ENCODE measurements around the gene LMF1. TPM values are rescaled to one million over a fixed set of nuclear protein-coding genes. Genes with fewer than 3 reads are reported as not detected.

Gene LMF1
- total RNA-seq, 1 experiment from 2014 or later: 13.5 TPM

GRCh38 chr16:892536-893255 is 78.1 kb downstream of the LMF1 start:
- ATAC-seq: no peak
- TF ChIP-seq EZH2 (IDR thresholded peaks at IDR 0.05; ENCODE audit: low read length, unreplicated experiment) (no peak), EZH2phosphoT487 (IDR thresholded peaks at IDR 0.05; ENCODE audit: borderline replicate concordance, low read length) (no peak), CTCF (conservative IDR thresholded peaks at IDR 0.05; ENCODE audit: low read depth, low read length) (no peak)
- Histone ChIP-seq H3K36me3 (ENCODE audit: low read depth, low read length) (no peaks in the 10 kb centered on the region), H2AFZ (ENCODE audit: low read length) (no peak overlapping the region), H3K27me3 (ENCODE audit: low read length) (no peaks in the 10 kb centered on the region), H3K27ac (ENCODE audit: low read length) (no peak overlapping the region), H3K9me3 (ENCODE audit: low read length) (no peaks in the 10 kb centered on the region), H3K79me2 (ENCODE audit: low read length) (no peaks in the 10 kb centered on the region), H3K9me2 (replicated peaks; ENCODE audit: low read length) (no peaks in the 10 kb centered on the region), H3K4me2 (ENCODE audit: low read length) (no peak overlapping the region), H3K9ac (ENCODE audit: low read length) (no peak overlapping the region), H4K20me1 (ENCODE audit: low read length) (no peaks in the 10 kb centered on the region), H3K4me3 (ENCODE audit: low read length) (no peak overlapping the region), H3F3A (ENCODE audit: low read length, unreplicated experiment) (no peaks in the 10 kb centered on the region), H3K4me1 (ENCODE audit: insufficient read depth, low read length) (no peaks in the 10 kb centered on the region)
- CTCF ChIA-PET: no interaction called here
- no TSS peak for BruUV-seq (replicated peaks)
- no peak for DNase-seq
- POLR2A ChIA-PET (ENCODE audit: unreplicated experiment): interaction anchor here (0.6 kb wide), 1 partner anchor 17 kb away, joined by 3 read pairs; no protein-coding TSS in a partner anchor
- intact Hi-C loops (cut with micrococcal nuclease): no loop called here

GRCh38 chr16:892006-892405 is 78.8 kb downstream of the LMF1 start:
- no peaks in the 10 kb centered on the region for H3K9me2 ChIP-seq (replicated peaks; ENCODE audit: low read length)
- H4K20me1 ChIP-seq (ENCODE audit: low read length): no peaks in the 10 kb centered on the region
- no peak overlapping the region for H3K4me3 ChIP-seq (ENCODE audit: low read length)
- ChIA-PET CTCF (interaction anchor here (0.9 kb wide), 1 partner anchor 165 kb away, joined by 8 read pairs; no protein-coding TSS in a partner anchor), POLR2A (ENCODE audit: unreplicated experiment) (interaction anchor here (0.6 kb wide), 1 partner anchor 18 kb away, joined by 3 read pairs; no protein-coding TSS in a partner anchor)
- H3F3A ChIP-seq (ENCODE audit: low read length, unreplicated experiment): no peaks in the 10 kb centered on the region
- intact Hi-C loops (cut with micrococcal nuclease): no loop called here
- no peaks in the 10 kb centered on the region for H3K27me3 ChIP-seq (ENCODE audit: low read length)
- H3K36me3 ChIP-seq (ENCODE audit: low read depth, low read length): no peaks in the 10 kb centered on the region
- TF ChIP-seq EZH2 (IDR thresholded peaks at IDR 0.05; ENCODE audit: low read length, unreplicated experiment) (no peak), CTCF (conservative IDR thresholded peaks at IDR 0.05; ENCODE audit: low read depth, low read length) (no peak), EZH2phosphoT487 (IDR thresholded peaks at IDR 0.05; ENCODE audit: borderline replicate concordance, low read length) (no peak)
- no peak overlapping the region for H3K9ac ChIP-seq (ENCODE audit: low read length)
- no peaks in the 10 kb centered on the region for H3K4me1 ChIP-seq (ENCODE audit: insufficient read depth, low read length)
- DNase-seq (no peak), ATAC-seq (no peak)
- no peak overlapping the region for H3K4me2 ChIP-seq (ENCODE audit: low read length)
- H3K27ac ChIP-seq (ENCODE audit: low read length): no peak overlapping the region
- no peaks in the 10 kb centered on the region for H3K79me2 ChIP-seq (ENCODE audit: low read length)
- H2AFZ ChIP-seq (ENCODE audit: low read length): no peak overlapping the region
- no peaks in the 10 kb centered on the region for H3K9me3 ChIP-seq (ENCODE audit: low read length)
- no TSS peak for BruUV-seq (replicated peaks)

DNA sequence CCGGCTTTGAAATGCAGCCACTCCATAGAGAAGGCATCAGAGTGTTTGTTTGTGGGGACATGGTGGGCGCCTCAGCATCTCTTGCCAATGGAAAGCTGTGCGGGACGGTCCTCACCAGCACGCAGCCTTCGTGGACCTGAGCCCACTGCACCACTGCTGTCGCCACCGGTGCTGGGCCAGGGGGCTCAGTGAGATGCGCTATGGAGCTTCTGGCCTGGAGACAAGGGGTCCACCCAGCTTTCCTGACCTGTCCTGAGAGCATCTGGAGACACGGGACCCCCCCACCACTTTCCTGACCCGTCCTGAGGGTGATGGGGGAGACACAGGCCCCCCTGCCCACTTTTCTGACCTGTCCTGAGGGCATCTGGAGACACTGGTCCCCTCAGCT is 79.4 kb downstream of the LMF1 start:
- no peaks in the 10 kb centered on the region for H3K36me3 ChIP-seq (ENCODE audit: low read depth, low read length)
- intact Hi-C loops (cut with micrococcal nuclease): no loop called here
- H3K27me3 ChIP-seq (ENCODE audit: low read length): no peaks in the 10 kb centered on the region
- no peaks in the 10 kb centered on the region for H3K9me2 ChIP-seq (replicated peaks; ENCODE audit: low read length)
- TF ChIP-seq EZH2phosphoT487 (IDR thresholded peaks at IDR 0.05; ENCODE audit: borderline replicate concordance, low read length) (no peak), EZH2 (IDR thresholded peaks at IDR 0.05; ENCODE audit: low read length, unreplicated experiment) (no peak), CTCF (conservative IDR thresholded peaks at IDR 0.05; ENCODE audit: low read depth, low read length) (no peak)
- H3K27ac ChIP-seq (ENCODE audit: low read length): no peak overlapping the region
- H3K9ac ChIP-seq (ENCODE audit: low read length): no peak overlapping the region
- ChIA-PET POLR2A (ENCODE audit: unreplicated experiment) (no interaction called here), CTCF (interaction anchor here (0.9 kb wide), 1 partner anchor 166 kb away, joined by 8 read pairs; no protein-coding TSS in a partner anchor)
- no peaks in the 10 kb centered on the region for H4K20me1 ChIP-seq (ENCODE audit: low read length)
- ATAC-seq (no peak), DNase-seq (no peak)
- no peak overlapping the region for H3K4me3 ChIP-seq (ENCODE audit: low read length)
- H2AFZ ChIP-seq (ENCODE audit: low read length): no peak overlapping the region
- no peaks in the 10 kb centered on the region for H3K4me1 ChIP-seq (ENCODE audit: insufficient read depth, low read length)
- H3F3A ChIP-seq (ENCODE audit: low read length, unreplicated experiment): no peaks in the 10 kb centered on the region
- no peaks in the 10 kb centered on the region for H3K79me2 ChIP-seq (ENCODE audit: low read length)
- no peaks in the 10 kb centered on the region for H3K9me3 ChIP-seq (ENCODE audit: low read length)
- H3K4me2 ChIP-seq (ENCODE audit: low read length): no peak overlapping the region
- no TSS peak for BruUV-seq (replicated peaks)
